Stimulated activated naive B cell treated with anti-CD40 and anti-IgM and Interleukin-4, amounts not matched to agents 10 μg/mL and 1 μg/mL and 100 μg/mL, for 72 hours (primary cell): ENCODE measurements around the gene GTF2H3.
"Not testable (repeated sequence)": the region's sequence is repeated elsewhere in the genome, so short reads cannot be mapped to it uniquely, and the experiment has no call there.

Experiments used
- ATAC-seq, 2 donors: fragments of 150-1000 bp; cut with Tn5 transposase; replicated peaks; 2 replicates each; pipeline ENCODE4 v1.10.0; 2021; ENCODE audit warnings: moderate library complexity in 1 of 2
- DNase-seq: peaks from one replicate; pipeline ENCODE4 v3.0.0; 2021
- H3K27ac Mint-ChIP-seq: one replicate; pipeline ENCODE4 v1.8.0; 2022; ENCODE audit warnings: mild to moderate bottlenecking, mixed read lengths
- H3K27me3 Mint-ChIP-seq, 2 donors: one replicate each; pipeline ENCODE4 v1.8.0; 2022; ENCODE audit warnings: mixed read lengths in 2 of 2
- H3K36me3 Mint-ChIP-seq, 2 donors: one replicate each; pipeline ENCODE4 v1.8.0; 2022; ENCODE audit warnings: mixed read lengths in 2 of 2, mild to moderate bottlenecking in 1 of 2
- H3K4me1 Mint-ChIP-seq, 2 donors: one replicate each; pipeline ENCODE4 v1.8.0; 2022; ENCODE audit warnings: mixed read lengths in 2 of 2, mild to moderate bottlenecking in 1 of 2
- H3K4me3 Mint-ChIP-seq, 2 donors: one replicate each; pipeline ENCODE4 v1.8.0; 2022; ENCODE audit warnings: mild to moderate bottlenecking in 2 of 2, mixed read lengths in 2 of 2, moderate library complexity in 1 of 2
- H3K9me3 Mint-ChIP-seq, 2 donors: one replicate each; pipeline ENCODE4 v1.8.0; 2022; ENCODE audit warnings: mixed read lengths in 2 of 2, mild to moderate bottlenecking in 1 of 2

The GTF2H3 gene

DNA sequence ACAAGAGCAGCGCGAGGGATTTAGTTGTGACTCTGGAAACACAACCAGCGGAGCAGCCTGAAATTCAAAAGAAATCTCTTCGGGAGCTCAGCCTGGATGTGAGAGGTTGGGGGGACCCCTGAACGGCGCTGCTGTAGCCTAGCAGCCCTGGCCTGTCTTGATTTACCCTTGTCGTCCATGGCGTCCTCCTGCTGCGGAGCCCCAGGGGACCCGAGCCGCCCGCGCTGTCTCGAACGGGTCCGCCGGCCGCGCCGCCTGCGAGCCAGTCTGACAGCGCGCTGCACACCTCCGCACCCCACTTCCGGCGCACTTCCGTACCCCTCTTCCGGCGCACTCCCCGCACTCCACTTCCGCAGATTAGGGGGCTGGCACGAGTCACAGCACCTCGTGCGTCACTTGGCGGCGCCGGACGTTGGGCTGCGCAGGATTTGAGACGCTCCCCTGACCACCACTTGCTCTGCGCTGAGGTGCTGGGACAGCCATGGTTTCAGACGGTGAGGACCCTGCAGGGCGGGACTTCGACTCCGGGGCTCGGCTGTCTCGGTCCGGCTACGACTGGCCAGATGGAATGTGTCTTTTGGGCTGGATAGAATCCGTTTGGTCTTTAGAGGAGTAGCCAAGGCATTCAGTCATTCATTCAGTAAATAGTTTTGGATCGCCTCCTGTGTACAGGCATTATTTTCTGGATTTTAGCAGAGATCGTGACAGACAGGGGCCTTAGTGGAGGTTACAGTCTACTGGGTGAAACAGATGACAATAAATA lies at the start of gene GTF2H3, which contains the start of gene EIF2B1:
Gene GTF2H3, plus strand, starts transcription at position 451 of the 763 bp plus-strand sequence. Its CDS starts 31 bp downstream, at position 482.
Gene EIF2B1, minus strand, starts transcription at position 308 of the 763 bp plus-strand sequence. Its CDS starts 129 bp downstream, at position 179.
- no peaks in the 10 kb centered on the region for H3K27me3 Mint-ChIP-seq
- peak within 1 kb of the TSS; percentile 99 for H3K27ac Mint-ChIP-seq
- peaks cover 8 to 18% of the 10 kb centered on the region in 2 donors for H3K4me1 Mint-ChIP-seq
- ATAC-seq (peak; percentile 99), DNase-seq (peak; percentile 96)
- H3K36me3 Mint-ChIP-seq: peaks cover 17 to 32% of the 10 kb centered on the region in 2 donors
- H3K9me3 Mint-ChIP-seq: no peaks in the 10 kb centered on the region
- peak within 1 kb of the TSS; percentile 96 to 99 for H3K4me3 Mint-ChIP-seq

DNA sequence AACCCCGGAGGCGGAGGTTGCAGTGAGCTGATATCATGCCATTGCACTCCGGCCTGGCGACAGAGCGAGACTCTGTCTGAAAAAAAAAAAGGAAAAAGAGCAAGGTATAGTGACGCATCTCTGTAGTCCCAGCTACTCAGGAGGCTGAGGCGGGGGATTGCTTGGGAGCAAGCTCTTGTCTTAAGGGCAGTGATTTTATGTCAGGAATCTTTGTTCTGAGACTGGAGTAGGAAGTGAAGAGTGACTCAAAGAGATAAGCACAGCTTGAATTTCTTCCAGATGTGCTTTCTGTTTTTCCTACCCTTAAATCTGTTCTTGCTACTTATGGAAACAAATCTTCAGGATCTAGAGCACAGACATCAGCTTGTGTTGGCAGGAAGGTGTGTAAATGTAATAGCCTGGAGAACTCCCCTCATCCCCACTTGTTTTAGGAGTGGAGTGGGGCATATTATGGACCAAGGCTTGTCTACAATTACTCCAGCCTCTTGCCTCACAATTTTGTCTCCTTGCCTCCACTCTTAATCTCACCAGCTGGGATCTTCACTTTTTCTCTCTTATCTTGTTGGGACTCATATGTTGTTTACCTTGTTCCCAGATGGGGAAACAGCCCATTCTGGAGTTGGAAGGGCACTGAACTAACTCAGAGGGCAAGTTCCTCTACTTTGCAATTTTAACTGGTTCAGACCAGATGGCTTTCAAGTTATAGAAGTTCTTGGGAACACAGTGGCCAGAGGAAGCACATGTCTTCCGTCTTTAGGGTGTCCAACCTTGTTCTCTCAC lies 41.7 kb upstream of the GTF2H3 start:
- Mint-ChIP-seq H3K27ac (peak overlapping the region; percentile 14), H3K4me3 (no peak overlapping the region)

GRCh38 chr12:123595729-123596128 lies 37.9 kb upstream of the GTF2H3 start:
- Mint-ChIP-seq H3K27ac (no peak overlapping the region), H3K27me3 (no peaks in the 10 kb centered on the region), H3K4me3 (no peak overlapping the region), H3K4me1 (peaks cover 11 to 20% of the 10 kb centered on the region in 2 donors), H3K9me3 (no peaks in the 10 kb centered on the region), H3K36me3 (peaks cover 24 to 38% of the 10 kb centered on the region in 2 donors)
- ATAC-seq (no peak), DNase-seq (no peak)

More for the DNA sequence above, 41.7 kb upstream of the GTF2H3 start:
- no peaks in the 10 kb centered on the region for H3K27me3 Mint-ChIP-seq
- peaks cover 22 to 25% of the 10 kb centered on the region in 2 donors for H3K36me3 Mint-ChIP-seq
- H3K9me3 Mint-ChIP-seq: no peaks in the 10 kb centered on the region
- no peak for ATAC-seq
- DNase-seq: no peak
- peaks cover 10 to 38% of the 10 kb centered on the region in 2 donors for H3K4me1 Mint-ChIP-seq

- DNase-seq (no peak), ATAC-seq (no peak)
- Mint-ChIP-seq H3K9me3 (peaks cover 0 to 2% of the 10 kb centered on the region in 2 donors), H3K27ac (no peak overlapping the region), H3K27me3 (no peaks in the 10 kb centered on the region), H3K4me3 (no peak overlapping the region), H3K36me3 (peaks cover 15 to 29% of the 10 kb centered on the region in 2 donors), H3K4me1 (peaks cover 11% of the 10 kb centered on the region in 2 donors)
Measured at GRCh38 chr12:123597100-123597499, 36.5 kb upstream of the GTF2H3 start.

GRCh38 chr12:123598522-123598921 lies 35.1 kb upstream of the GTF2H3 start:
- ATAC-seq: no peak
- peaks cover 0 to 2% of the 10 kb centered on the region in 2 donors for H3K9me3 Mint-ChIP-seq
- H3K27me3 Mint-ChIP-seq: no peaks in the 10 kb centered on the region
- peaks cover 15 to 34% of the 10 kb centered on the region in 2 donors for H3K36me3 Mint-ChIP-seq
- H3K4me3 Mint-ChIP-seq: no peak overlapping the region
- no peak for DNase-seq
- no peak overlapping the region for H3K27ac Mint-ChIP-seq
- peaks cover 16 to 19% of the 10 kb centered on the region in 2 donors for H3K4me1 Mint-ChIP-seq

GRCh38 chr12:123599310-123599709 lies 34.3 kb upstream of the GTF2H3 start:
- H3K27me3 Mint-ChIP-seq: no peaks in the 10 kb centered on the region
- H3K9me3 Mint-ChIP-seq: peaks cover 0 to 2% of the 10 kb centered on the region in 2 donors
- ATAC-seq (no peak), DNase-seq (no peak)
- peak overlapping the region; percentile 84 for H3K27ac Mint-ChIP-seq
- peaks cover 13 to 34% of the 10 kb centered on the region in 2 donors for H3K36me3 Mint-ChIP-seq
- peaks cover 16 to 21% of the 10 kb centered on the region in 2 donors for H3K4me1 Mint-ChIP-seq
- no peak overlapping the region for H3K4me3 Mint-ChIP-seq

- Mint-ChIP-seq H3K27me3 (no peaks in the 10 kb centered on the region), H3K9me3 (peaks cover 0 to 2% of the 10 kb centered on the region in 2 donors), H3K4me1 (peaks cover 16 to 21% of the 10 kb centered on the region in 2 donors), H3K36me3 (peaks cover 13 to 34% of the 10 kb centered on the region in 2 donors), H3K4me3 (peak overlapping the region in 1 of 2 donors; percentile 39), H3K27ac (peak overlapping the region; percentile 48)
- ATAC-seq (no peak), DNase-seq (no peak)
Measured at GRCh38 chr12:123599721-123600120, 33.9 kb upstream of the GTF2H3 start.

- peak within 1 kb of the TSS; percentile 89 to 99 for H3K4me3 Mint-ChIP-seq
- no peaks in the 10 kb centered on the region for H3K27me3 Mint-ChIP-seq
- DNase-seq: peak; percentile 83
- peaks cover 0 to 2% of the 10 kb centered on the region in 2 donors for H3K9me3 Mint-ChIP-seq
- H3K36me3 Mint-ChIP-seq: peaks cover 11 to 39% of the 10 kb centered on the region in 2 donors
- peak; percentile 95 to 96 for ATAC-seq
- H3K4me1 Mint-ChIP-seq: peaks cover 16 to 21% of the 10 kb centered on the region in 2 donors
- peak within 1 kb of the TSS; percentile 99 for H3K27ac Mint-ChIP-seq
Measured at GRCh38 chr12:123601602-123602489, 31.8 kb upstream of the GTF2H3 start, which contains the start of gene DDX55. Gene DDX55, plus strand, starts transcription at chr12:123602099. Its CDS starts 50 bp downstream, at chr12:123602149.

GRCh38 chr12:123602651-123603195 lies 30.9 kb upstream of the GTF2H3 start:
- H3K27me3 Mint-ChIP-seq: no peaks in the 10 kb centered on the region
- H3K4me1 Mint-ChIP-seq: peaks cover 17 to 21% of the 10 kb centered on the region in 2 donors
- DNase-seq (no peak), ATAC-seq (peak; percentile 15 to 28)
- H3K27ac Mint-ChIP-seq: peak overlapping the region; percentile 99
- H3K9me3 Mint-ChIP-seq: peaks cover 0 to 2% of the 10 kb centered on the region in 2 donors
- peaks cover 10 to 40% of the 10 kb centered on the region in 2 donors for H3K36me3 Mint-ChIP-seq
- H3K4me3 Mint-ChIP-seq: peak overlapping the region; percentile 89 to 99

DNA sequence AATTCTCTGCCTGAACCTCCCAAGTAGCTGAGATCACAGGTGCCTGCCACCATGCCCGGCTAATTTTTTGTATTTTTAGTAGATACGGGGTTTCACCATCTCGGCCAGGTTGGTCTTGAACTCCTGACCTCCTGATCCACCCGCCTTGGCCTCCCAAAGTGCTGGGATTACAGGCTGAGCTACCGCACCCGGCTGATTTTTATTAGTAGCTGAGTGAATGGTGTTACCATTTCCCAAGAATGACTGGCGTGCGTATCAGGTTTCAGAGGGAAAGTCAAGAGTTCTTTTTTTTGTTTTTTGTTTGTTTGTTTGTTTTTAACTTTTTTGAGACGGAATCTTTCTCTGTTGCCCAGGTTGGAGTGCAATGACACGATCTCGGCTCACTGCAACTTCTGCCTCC lies 30.1 kb upstream of the GTF2H3 start:
- not testable (repeated sequence) for ATAC-seq, DNase-seq, H3K27me3 Mint-ChIP-seq, H3K27ac Mint-ChIP-seq, H3K9me3 Mint-ChIP-seq
- Mint-ChIP-seq H3K36me3 (peaks cover 18 to 43% of the 10 kb centered on the region in 2 donors), H3K4me3 (peak overlapping the region in 1 of 2 donors; percentile 89), H3K4me1 (peaks cover 19 to 21% of the 10 kb centered on the region in 2 donors)

DNA sequence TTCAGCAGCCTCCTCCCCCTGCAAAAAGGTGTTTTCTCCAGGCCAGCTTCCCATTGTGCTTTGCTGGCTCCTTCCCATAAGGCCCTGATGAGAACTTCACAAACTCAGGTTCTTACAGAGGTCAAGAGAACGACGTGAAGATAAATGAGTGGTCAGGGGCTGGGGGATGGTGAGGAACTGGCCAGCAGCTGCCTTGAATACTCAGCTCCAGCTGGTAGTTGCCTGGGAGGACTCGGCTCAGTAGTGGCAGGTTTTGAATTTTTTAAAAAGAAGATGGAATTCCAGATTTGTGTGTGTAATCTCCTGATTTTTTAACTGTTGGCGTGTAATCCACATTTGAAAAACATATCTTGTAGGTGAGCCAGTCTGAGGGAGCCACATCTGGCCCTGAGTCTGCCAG lies 25.9 kb upstream of the GTF2H3 start:
- no peak overlapping the region for H3K4me3 Mint-ChIP-seq
- DNase-seq: no peak
- H3K9me3 Mint-ChIP-seq: no peaks in the 10 kb centered on the region
- no peak for ATAC-seq
- H3K27ac Mint-ChIP-seq: no peak overlapping the region
- H3K36me3 Mint-ChIP-seq: peaks cover 27 to 48% of the 10 kb centered on the region in 2 donors
- H3K27me3 Mint-ChIP-seq: no peaks in the 10 kb centered on the region
- H3K4me1 Mint-ChIP-seq: peaks cover 8 to 10% of the 10 kb centered on the region in 2 donors

DNA sequence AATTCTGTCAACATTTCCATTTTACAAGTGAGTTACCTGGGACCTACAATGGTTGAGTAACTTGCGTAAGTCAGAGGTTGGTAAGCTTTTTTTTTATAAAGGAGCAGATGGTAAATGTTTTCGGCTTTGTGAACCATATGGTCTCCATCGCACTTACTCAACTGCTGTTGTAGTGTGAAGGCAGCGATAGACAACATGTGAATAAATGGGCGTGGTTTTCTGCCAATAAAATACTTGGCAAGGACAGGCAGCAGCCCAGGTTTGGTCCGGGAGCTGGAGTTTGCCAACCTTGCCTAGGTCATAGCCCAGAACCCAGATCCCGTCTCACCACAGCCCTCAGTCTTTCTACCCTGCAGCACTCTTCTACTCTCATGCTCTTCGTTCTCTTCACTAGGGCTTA lies 25.4 kb upstream of the GTF2H3 start:
- ATAC-seq: no peak
- no peak overlapping the region for H3K4me3 Mint-ChIP-seq
- no peak for DNase-seq
- peaks cover 28 to 47% of the 10 kb centered on the region in 2 donors for H3K36me3 Mint-ChIP-seq
- peaks cover 4 to 5% of the 10 kb centered on the region in 2 donors for H3K4me1 Mint-ChIP-seq
- H3K27ac Mint-ChIP-seq: peak overlapping the region; percentile 79
- no peaks in the 10 kb centered on the region for H3K27me3 Mint-ChIP-seq
- no peaks in the 10 kb centered on the region for H3K9me3 Mint-ChIP-seq

GRCh38 chr12:123614110-123614509 lies 19.5 kb upstream of the GTF2H3 start:
- Mint-ChIP-seq H3K9me3 (no peaks in the 10 kb centered on the region), H3K27ac (no peak overlapping the region), H3K4me3 (no peak overlapping the region), H3K4me1 (peaks cover 0 to 3% of the 10 kb centered on the region in 2 donors), H3K36me3 (peaks cover 30 to 56% of the 10 kb centered on the region in 2 donors), H3K27me3 (no peaks in the 10 kb centered on the region)
- ATAC-seq: no peak
- no peak for DNase-seq
